ENCODE data around the gene NRARP.
A peak's percentile ranks its signal among the peaks of the same experiment; 100 is the strongest.

NRARP gene

GRCh38 chr9:137269231-137269772 is 32.8 kb downstream of the NRARP start:
- Histone ChIP-seq H4K91ac (ENCODE audit: low read depth, low read length) (no peak overlapping the region), H3K4me3 (ENCODE audit: low read depth, low read length) (no peak overlapping the region), H3K79me2 (ENCODE audit: control insufficient read depth, insufficient read depth, low read length, poor library complexity) (no peaks in the 10 kb centered on the region), H2BK12ac (ENCODE audit: low read length) (no peak overlapping the region), H2AFZ (ENCODE audit: insufficient read depth, low read length, poor library complexity) (no peak overlapping the region), H4K12ac (ENCODE audit: low read depth, low read length) (no peak overlapping the region), H3K36me3 (ENCODE audit: control insufficient read depth in 1 of 2, insufficient read depth in 2 of 2, low read length in 2 of 2) (peaks cover 79 to 83% of the 10 kb centered on the region in 2 experiments), H3K18ac (ENCODE audit: low read length) (no peak overlapping the region), H3K4me2 (ENCODE audit: low read length) (no peak overlapping the region), H3K9ac (ENCODE audit: low read length) (peak overlapping the region; percentile 40), H2BK5ac (ENCODE audit: low read depth, low read length, poor library complexity) (no peak overlapping the region), H3K4ac (ENCODE audit: low read depth, low read length) (no peak overlapping the region), H3K14ac (ENCODE audit: low read length) (no peak overlapping the region), H2BK120ac (ENCODE audit: insufficient read depth, low read length, poor library complexity) (no peak overlapping the region), H3K79me1 (ENCODE audit: low read length) (no peaks in the 10 kb centered on the region), H3K27me3 (ENCODE audit: insufficient read depth, low read length) (no peaks in the 10 kb centered on the region), H3K27ac (ENCODE audit: low read depth, low read length) (no peak overlapping the region), H3K4me1 (ENCODE audit: control insufficient read depth in 1 of 2, insufficient read depth in 2 of 2, low read length in 2 of 2) (no peaks in the 10 kb centered on the region), H4K8ac (ENCODE audit: low read depth, low read length) (no peak overlapping the region), H2AK5ac (ENCODE audit: low read length) (no peak overlapping the region), H3K9me3 (ENCODE audit: insufficient read depth, low read depth, low read length) (no peaks in the 10 kb centered on the region), H3K23ac (ENCODE audit: low read length) (no peak overlapping the region)
- WGBS (ENCODE audit: extremely low coverage, insufficient coverage, insufficient read length): no CpG with 5 or more reads among the region's 17 CpGs
- no peak for DNase-seq

- Histone ChIP-seq H3K79me1 (ENCODE audit: low read length) (no peaks in the 10 kb centered on the region), H4K8ac (ENCODE audit: low read depth, low read length) (no peak overlapping the region), H2BK12ac (ENCODE audit: low read length) (no peak overlapping the region), H3K79me2 (ENCODE audit: control insufficient read depth, insufficient read depth, low read length, poor library complexity) (no peaks in the 10 kb centered on the region), H4K91ac (ENCODE audit: low read depth, low read length) (no peak overlapping the region), H3K27ac (ENCODE audit: low read depth, low read length) (no peak overlapping the region), H3K23ac (ENCODE audit: low read length) (no peak overlapping the region), H3K9me3 (ENCODE audit: insufficient read depth, low read depth, low read length) (no peaks in the 10 kb centered on the region), H3K4me2 (ENCODE audit: low read length) (no peak overlapping the region), H2AFZ (ENCODE audit: insufficient read depth, low read length, poor library complexity) (no peak overlapping the region), H2AK5ac (ENCODE audit: low read length) (no peak overlapping the region), H3K27me3 (ENCODE audit: insufficient read depth, low read length) (no peaks in the 10 kb centered on the region), H4K12ac (ENCODE audit: low read depth, low read length) (no peak overlapping the region), H3K18ac (ENCODE audit: low read length) (peak overlapping the region; percentile 18), H2BK5ac (ENCODE audit: low read depth, low read length, poor library complexity) (no peak overlapping the region), H3K36me3 (ENCODE audit: control insufficient read depth in 1 of 2, insufficient read depth in 2 of 2, low read length in 2 of 2) (peaks cover 79 to 83% of the 10 kb centered on the region in 2 experiments), H3K4ac (ENCODE audit: low read depth, low read length) (no peak overlapping the region), H3K4me1 (ENCODE audit: control insufficient read depth in 1 of 2, insufficient read depth in 2 of 2, low read length in 2 of 2) (no peaks in the 10 kb centered on the region), H3K4me3 (ENCODE audit: low read depth, low read length) (no peak overlapping the region), H3K14ac (ENCODE audit: low read length) (no peak overlapping the region), H3K9ac (ENCODE audit: low read length) (no peak overlapping the region), H2BK120ac (ENCODE audit: insufficient read depth, low read length, poor library complexity) (no peak overlapping the region)
- no CpG with 5 or more reads among the region's 19 CpGs for WGBS (ENCODE audit: extremely low coverage, insufficient coverage, insufficient read length)
- DNase-seq: no peak
Observed at GRCh38 chr9:137268538-137269201, 33.4 kb downstream of the NRARP start.

GRCh38 chr9:137267933-137268355 is 34.1 kb downstream of the NRARP start:
- Histone ChIP-seq H4K12ac (ENCODE audit: low read depth, low read length) (no peak overlapping the region), H3K14ac (ENCODE audit: low read length) (no peak overlapping the region), H2AFZ (ENCODE audit: insufficient read depth, low read length, poor library complexity) (no peak overlapping the region), H3K18ac (ENCODE audit: low read length) (no peak overlapping the region), H3K79me2 (ENCODE audit: control insufficient read depth, insufficient read depth, low read length, poor library complexity) (no peaks in the 10 kb centered on the region), H3K79me1 (ENCODE audit: low read length) (no peaks in the 10 kb centered on the region), H4K91ac (ENCODE audit: low read depth, low read length) (no peak overlapping the region), H3K9ac (ENCODE audit: low read length) (no peak overlapping the region), H4K8ac (ENCODE audit: low read depth, low read length) (no peak overlapping the region), H2AK5ac (ENCODE audit: low read length) (no peak overlapping the region), H3K4ac (ENCODE audit: low read depth, low read length) (no peak overlapping the region), H3K36me3 (ENCODE audit: control insufficient read depth in 1 of 2, insufficient read depth in 2 of 2, low read length in 2 of 2) (peaks cover 80 to 83% of the 10 kb centered on the region in 2 experiments), H3K27me3 (ENCODE audit: insufficient read depth, low read length) (no peaks in the 10 kb centered on the region), H3K9me3 (ENCODE audit: insufficient read depth, low read depth, low read length) (no peaks in the 10 kb centered on the region), H3K4me3 (ENCODE audit: low read depth, low read length) (no peak overlapping the region), H2BK5ac (ENCODE audit: low read depth, low read length, poor library complexity) (no peak overlapping the region), H2BK120ac (ENCODE audit: insufficient read depth, low read length, poor library complexity) (no peak overlapping the region), H3K4me2 (ENCODE audit: low read length) (no peak overlapping the region), H3K23ac (ENCODE audit: low read length) (no peak overlapping the region), H2BK12ac (ENCODE audit: low read length) (no peak overlapping the region), H3K4me1 (ENCODE audit: control insufficient read depth in 1 of 2, insufficient read depth in 2 of 2, low read length in 2 of 2) (no peaks in the 10 kb centered on the region), H3K27ac (ENCODE audit: low read depth, low read length) (no peak overlapping the region)
- no peak for DNase-seq
- no CpG with 5 or more reads among the region's 6 CpGs for WGBS (ENCODE audit: extremely low coverage, insufficient coverage, insufficient read length)

- no peak overlapping the region for H2BK5ac ChIP-seq (ENCODE audit: low read depth, low read length, poor library complexity)
- H2BK12ac ChIP-seq (ENCODE audit: low read length): no peak overlapping the region
- H3K4me2 ChIP-seq (ENCODE audit: low read length): no peak overlapping the region
- no peaks in the 10 kb centered on the region for H3K79me2 ChIP-seq (ENCODE audit: control insufficient read depth, insufficient read depth, low read length, poor library complexity)
- no peak overlapping the region for H3K4ac ChIP-seq (ENCODE audit: low read depth, low read length)
- no peak overlapping the region for H2AK5ac ChIP-seq (ENCODE audit: low read length)
- no peak overlapping the region for H2BK120ac ChIP-seq (ENCODE audit: insufficient read depth, low read length, poor library complexity)
- H3K4me3 ChIP-seq (ENCODE audit: low read depth, low read length): no peak overlapping the region
- H3K4me1 ChIP-seq (ENCODE audit: control insufficient read depth in 1 of 2, insufficient read depth in 2 of 2, low read length in 2 of 2): no peaks in the 10 kb centered on the region
- H3K9me3 ChIP-seq (ENCODE audit: insufficient read depth, low read depth, low read length): no peaks in the 10 kb centered on the region
- no CpG with 5 or more reads among the region's 34 CpGs for WGBS (ENCODE audit: extremely low coverage, insufficient coverage, insufficient read length)
- H3K79me1 ChIP-seq (ENCODE audit: low read length): no peaks in the 10 kb centered on the region
- H2AFZ ChIP-seq (ENCODE audit: insufficient read depth, low read length, poor library complexity): no peak overlapping the region
- no peaks in the 10 kb centered on the region for H3K27me3 ChIP-seq (ENCODE audit: insufficient read depth, low read length)
- no peak overlapping the region for H3K27ac ChIP-seq (ENCODE audit: low read depth, low read length)
- H4K12ac ChIP-seq (ENCODE audit: low read depth, low read length): no peak overlapping the region
- H3K36me3 ChIP-seq (ENCODE audit: control insufficient read depth in 1 of 2, insufficient read depth in 2 of 2, low read length in 2 of 2): peaks cover 70 to 74% of the 10 kb centered on the region in 2 experiments
- H3K23ac ChIP-seq (ENCODE audit: low read length): no peak overlapping the region
- H4K8ac ChIP-seq (ENCODE audit: low read depth, low read length): no peak overlapping the region
- H3K18ac ChIP-seq (ENCODE audit: low read length): no peak overlapping the region
- no peak overlapping the region for H3K14ac ChIP-seq (ENCODE audit: low read length)
- H4K91ac ChIP-seq (ENCODE audit: low read depth, low read length): no peak overlapping the region
- H3K9ac ChIP-seq (ENCODE audit: low read length): no peak overlapping the region
- DNase-seq: no peak
Observed at GRCh38 chr9:137266585-137267453, 35.3 kb downstream of the NRARP start.

All from trophoblast cell (in vitro differentiated cells and primary cell).